Endothelial cell of hepatic sinusoid (primary cell): ENCODE data around the gene DCAF16.
"Not testable (repeated sequence)": the region's sequence is repeated elsewhere in the genome, so short reads cannot be mapped to it uniquely, and the experiment has no call there.

Experiments
- in situ Hi-C: cut with HindIII; loops from 2 replicates; pipeline ENCODE4 v1.10.0; 2017; ENCODE audit warnings: low sequenced_read_pairs

Gene DCAF16

DNA sequence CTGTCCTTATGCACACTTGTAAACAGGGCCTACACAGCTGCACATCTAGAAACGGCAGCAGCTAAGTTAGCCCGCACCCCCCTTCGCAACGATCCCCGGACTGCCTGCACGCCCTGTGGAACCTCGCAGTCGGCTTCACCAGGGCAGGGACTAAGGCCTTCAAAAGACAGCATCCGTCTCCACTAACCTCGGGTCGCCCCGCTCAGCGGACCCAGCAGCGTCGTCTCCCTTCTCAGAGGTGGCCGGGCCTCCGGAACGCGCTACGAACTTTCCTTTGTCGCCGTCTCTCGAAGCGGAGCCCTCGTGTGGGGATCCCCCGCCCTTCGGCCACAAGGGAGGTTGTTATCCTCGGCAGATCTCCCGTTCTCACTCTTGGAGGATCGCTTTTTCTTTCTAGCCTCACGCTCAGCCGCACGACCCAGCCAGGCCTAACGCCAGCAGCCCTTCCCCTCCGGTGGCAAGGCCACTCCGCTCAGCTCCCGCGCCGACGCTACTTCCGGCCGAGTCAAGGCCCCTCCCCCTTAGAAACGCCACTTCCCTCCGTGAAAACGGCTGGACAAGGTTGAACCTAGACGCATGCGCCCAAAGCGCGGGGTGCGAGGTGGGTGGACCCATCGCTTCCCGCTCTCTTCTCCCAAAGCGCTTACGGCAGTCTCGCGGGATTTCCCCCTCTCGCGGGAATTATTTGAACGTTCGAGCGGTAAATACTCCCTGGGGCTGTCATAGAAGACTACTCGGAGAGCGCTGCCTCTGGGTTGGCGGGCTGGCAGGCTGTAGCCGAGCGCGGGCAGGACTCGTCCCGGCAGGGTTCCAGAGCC is at the start of gene DCAF16, which contains the start of gene NCAPG:
DCAF16 (minus strand) TSS at position 498 of the 818 bp plus-strand sequence. CDS start 6,616 bp downstream, outside the sequence.
NCAPG (plus strand) TSS at position 720 of the 818 bp plus-strand sequence. CDS start 99 bp downstream, outside the sequence.
- in situ Hi-C loops = no loop called here

DNA sequence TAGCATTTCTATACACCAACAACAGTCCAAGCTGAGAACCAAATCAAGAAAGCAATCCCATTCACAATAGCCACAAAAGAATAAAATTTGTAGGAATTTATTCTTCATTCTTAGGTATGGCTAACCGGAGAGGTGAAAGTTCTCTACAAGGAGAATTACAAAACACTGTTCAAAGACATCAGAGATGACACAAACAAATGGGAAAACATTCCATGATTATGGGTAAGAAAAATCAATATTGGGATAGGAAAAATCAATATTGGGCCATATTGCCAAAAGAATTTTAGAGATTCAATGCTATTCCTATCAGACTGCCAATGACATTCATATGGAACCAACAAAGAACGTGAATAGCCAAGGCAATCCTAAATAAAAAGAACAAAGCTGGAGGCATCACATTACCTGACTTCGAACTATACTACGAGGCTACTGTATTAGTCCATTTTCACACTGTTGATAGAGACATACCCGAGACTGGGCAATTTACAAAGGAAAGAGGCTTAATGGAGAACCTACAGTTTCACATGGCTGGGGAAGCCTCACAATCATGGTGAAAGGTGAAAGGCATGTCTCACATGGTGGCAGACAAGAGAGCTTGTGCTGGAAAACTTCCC is 49.3 kb upstream of the DCAF16 start:
- in situ Hi-C loops = no loop called here

DNA sequence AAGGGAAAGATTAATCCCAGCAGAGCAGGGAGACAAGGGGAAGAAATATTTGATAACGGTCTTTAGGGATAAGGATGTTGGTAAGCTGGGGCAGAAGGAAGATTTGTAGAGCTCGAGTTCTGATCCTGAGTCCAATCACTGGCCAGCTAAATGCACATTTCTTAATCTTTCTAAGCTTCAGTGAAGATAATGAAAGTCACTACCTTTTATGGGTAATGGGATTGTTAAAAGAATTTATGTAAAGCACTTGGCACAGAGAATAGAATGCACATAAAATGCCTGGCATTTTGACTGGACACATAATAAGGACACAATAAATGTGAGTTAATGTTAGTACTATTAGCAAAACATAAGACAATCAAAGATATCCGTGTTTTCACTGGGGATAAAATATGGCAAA is 43.5 kb upstream of the DCAF16 start:
- in situ Hi-C loops = no loop called here

- in situ Hi-C loops = no loop called here
These were observed 41.4 kb upstream of the DCAF16 start for GRCh38 chr4:17851959-17852358.

- in situ Hi-C loops = not testable (repeated sequence)
These were observed 39.7 kb upstream of the DCAF16 start for GRCh38 chr4:17850295-17850694.

- in situ Hi-C loops = no loop called here
These were observed 35.7 kb upstream of the DCAF16 start for GRCh38 chr4:17846266-17846665.

- in situ Hi-C loops = no loop called here
These were observed 13.5 kb upstream of the DCAF16 start for GRCh38 chr4:17823871-17824669.

DNA sequence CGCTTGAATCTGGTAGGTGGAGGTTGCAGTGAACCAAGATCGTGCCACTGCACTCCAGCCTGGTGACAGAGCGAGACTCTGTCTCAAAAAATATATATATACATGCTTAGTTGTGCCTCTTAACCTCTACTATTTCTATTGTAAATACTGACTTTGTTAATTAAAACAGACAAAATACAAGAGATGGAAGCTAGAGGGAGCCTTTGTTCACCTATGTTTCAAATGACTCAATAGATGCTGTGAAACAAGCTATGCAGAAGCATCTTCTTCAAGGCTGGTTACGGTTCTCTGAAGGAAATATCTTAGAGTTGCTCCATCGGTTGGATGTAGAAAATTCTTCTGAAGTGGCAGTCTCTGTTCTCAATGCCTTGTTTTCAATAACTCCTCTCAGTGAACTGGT is 6.5 kb upstream of the DCAF16 start:
- in situ Hi-C loops = no loop called here

DNA sequence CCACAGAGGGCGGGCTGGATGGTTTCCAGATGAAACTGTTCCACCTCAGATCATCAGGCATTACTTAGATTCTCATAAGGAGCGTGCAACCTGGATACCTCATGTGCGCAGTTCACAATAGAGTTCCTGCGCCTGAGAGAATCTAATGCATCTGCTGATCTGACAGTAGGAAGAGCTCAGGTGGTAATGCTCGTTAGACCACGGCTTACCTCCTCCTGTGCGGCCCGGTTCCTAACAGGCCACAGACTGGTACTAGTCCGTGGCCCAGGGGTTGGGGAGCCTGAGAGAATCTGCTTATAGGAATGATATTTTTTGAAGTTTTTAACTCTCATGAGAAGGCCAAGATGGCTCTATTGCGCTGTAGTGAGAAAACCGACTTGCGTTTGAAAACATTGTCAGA is 5.6 kb upstream of the DCAF16 start:
- in situ Hi-C loops = no loop called here

GRCh38 chr4:17814140-17814539 is 3.6 kb upstream of the DCAF16 start:
- in situ Hi-C loops = no loop called here

DNA sequence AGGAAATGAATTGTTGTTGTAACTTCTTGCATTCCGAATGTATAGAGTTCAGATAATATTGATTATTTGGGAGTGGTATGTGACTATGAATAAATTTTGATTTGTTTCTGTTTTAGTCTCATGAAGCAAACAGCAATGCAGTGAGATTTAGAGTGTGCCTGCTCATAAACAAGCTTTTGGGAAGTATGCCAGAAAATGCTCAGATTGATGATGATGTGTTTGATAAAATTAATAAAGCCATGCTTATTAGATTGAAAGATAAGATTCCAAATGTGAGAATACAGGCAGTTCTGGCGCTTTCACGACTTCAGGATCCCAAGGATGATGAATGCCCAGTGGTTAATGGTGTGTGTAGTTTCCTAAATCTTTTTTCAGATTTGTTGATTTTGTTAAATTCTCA is 2.2 kb upstream of the DCAF16 start:
- in situ Hi-C loops = no loop called here

GRCh38 chr4:17812125-17812524 is 1.6 kb upstream of the DCAF16 start:
- in situ Hi-C loops = no loop called here

GRCh38 chr4:17811078-17811603 is 584 bp upstream of the DCAF16 start:
- in situ Hi-C loops = no loop called here

- in situ Hi-C loops = no loop called here
These were observed 890 bp downstream of the DCAF16 start for GRCh38 chr4:17809667-17810066.

DNA sequence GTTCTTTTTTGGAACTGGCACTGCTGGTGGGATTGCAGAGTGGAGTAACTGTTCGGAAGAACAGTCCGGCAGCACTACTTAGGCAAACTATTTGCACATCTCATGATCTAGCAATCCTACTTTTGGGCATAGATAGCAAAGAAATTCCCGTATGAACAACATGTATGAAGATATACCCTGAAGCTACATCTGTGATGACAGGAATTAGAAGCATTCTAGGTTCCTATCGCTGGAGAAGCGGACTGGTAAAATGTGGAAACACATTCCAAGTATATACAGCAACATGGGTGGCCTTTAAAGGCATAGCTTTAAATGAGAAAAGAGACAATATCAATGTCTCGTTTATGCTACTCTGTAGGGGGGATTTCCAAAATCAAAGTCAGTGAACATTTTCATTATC is 3.1 kb downstream of the DCAF16 start:
- in situ Hi-C loops = no loop called here

- in situ Hi-C loops = no loop called here
These were observed 4.9 kb downstream of the DCAF16 start for GRCh38 chr4:17805580-17806155.

- in situ Hi-C loops = no loop called here
These were observed 12.7 kb downstream of the DCAF16 start for GRCh38 chr4:17797808-17798207.

DNA sequence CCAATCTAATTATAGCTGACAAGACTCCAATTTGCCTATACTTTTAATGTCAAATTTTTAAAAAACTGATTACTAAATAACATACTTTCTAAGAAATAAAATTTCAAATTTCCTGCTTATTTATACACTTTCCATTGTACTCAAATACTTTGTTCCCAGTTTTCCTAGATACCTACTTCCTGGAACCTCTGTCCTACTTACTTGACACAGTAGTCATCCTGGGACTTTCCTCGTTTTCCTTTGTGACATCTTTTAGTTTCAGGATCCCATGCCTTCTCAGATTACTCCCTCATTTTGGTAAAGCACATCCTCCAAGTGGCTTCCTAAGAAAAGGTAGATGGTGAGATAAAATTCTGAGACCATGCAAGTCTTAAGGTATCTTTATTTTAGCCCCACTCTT is 15.8 kb downstream of the DCAF16 start:
- in situ Hi-C loops = no loop called here

GRCh38 chr4:17788956-17789355 is 21.6 kb downstream of the DCAF16 start:
- in situ Hi-C loops = no loop called here

GRCh38 chr4:17787315-17787714 is 23.2 kb downstream of the DCAF16 start:
- in situ Hi-C loops = no loop called here

DNA sequence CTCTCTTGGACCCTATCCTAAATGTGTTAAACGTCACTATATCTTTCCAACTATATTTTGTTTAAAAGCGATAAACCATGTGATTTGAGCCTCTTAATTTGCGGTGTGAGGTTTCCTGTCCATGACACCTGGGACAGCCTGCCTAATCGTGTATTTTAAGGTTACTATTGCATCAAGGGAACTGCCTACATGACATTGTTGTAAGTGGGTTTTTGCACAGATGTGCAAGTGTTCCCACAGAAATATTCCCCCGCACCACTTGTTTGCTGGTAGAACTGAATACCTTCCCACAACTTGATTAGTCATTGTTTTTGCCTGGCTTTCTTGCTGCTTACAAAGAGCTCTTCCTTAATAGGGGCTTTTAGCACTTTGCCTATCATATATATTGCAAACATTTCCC is 24.0 kb downstream of the DCAF16 start:
- in situ Hi-C loops = no loop called here
